ENCODE data around the gene HRG. TPM values are rescaled to one million over a fixed set of nuclear protein-coding genes. Genes with fewer than 3 reads are reported as not detected.

The HRG gene
- total RNA-seq, 4 donors from 2014 or later: not detected

GRCh38 chr3:186638259-186638658 lies 27.6 kb upstream of the HRG start:
- DNase-seq (ENCODE audit: low spot score) (no peak), ATAC-seq (ENCODE audit: low FRiP score) (no peak)
- TF ChIP-seq CTCF (IDR thresholded peaks at IDR 0.05): no peak

DNA sequence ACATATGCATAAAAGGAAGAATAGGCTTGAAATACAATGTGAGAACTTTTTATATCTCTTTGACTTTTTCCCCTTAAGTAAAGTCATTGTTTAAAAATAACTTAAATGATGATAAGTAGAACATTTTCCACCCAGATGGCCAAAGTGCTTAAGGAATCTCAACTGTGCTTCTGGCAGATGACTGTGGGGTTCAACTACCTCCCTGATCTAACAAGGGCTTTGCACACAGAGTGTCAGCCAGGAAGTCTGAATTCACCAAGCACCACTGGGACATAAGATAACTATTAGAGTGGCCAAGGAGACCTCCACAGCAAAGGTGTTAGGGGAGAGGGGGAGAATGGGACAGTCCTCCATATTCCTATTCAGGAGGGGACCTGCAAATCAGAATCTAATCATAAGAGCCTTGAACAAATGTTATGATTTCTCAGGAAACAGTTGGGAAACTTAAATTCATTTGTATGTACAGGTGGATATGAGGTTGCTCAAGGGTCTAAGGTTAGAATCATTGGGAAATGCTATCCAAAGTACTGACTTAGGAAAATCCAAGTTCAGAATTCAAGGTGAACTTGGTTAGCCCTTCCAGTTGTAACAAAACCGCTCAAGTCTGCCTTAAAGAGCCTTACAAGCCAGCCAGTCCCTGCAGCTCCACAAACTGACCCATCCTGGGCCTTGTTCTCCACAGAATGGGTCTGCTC lies 25.9 kb upstream of the HRG start, which contains the start of gene FETUB:
Gene FETUB, plus strand, starts transcription at position 622 of the 695 bp plus-strand sequence. Its CDS starts 62 bp downstream, at position 684.
- DNase-seq (ENCODE audit: low spot score) (no peak), ATAC-seq (ENCODE audit: low FRiP score) (no peak)
- no peak for TF ChIP-seq CTCF (IDR thresholded peaks at IDR 0.05)

DNA sequence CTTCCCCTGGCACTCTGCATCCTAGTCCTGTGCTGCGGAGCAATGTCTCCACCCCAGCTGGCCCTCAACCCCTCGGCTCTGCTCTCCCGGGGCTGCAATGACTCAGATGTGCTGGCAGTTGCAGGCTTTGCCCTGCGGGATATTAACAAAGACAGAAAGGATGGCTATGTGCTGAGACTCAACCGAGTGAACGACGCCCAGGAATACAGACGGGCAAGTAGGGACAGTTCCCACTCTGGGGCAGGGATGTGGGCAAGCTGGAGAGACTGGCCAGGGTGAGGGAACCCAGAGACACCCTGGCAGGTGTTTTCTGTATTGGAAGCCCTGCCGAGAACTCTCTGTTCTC lies 25.4 kb upstream of the HRG start:
- DNase-seq (ENCODE audit: low spot score) (no peak), ATAC-seq (ENCODE audit: low FRiP score) (no peak)
- no peak for TF ChIP-seq CTCF (IDR thresholded peaks at IDR 0.05)

- no peak for TF ChIP-seq CTCF (IDR thresholded peaks at IDR 0.05)
- no peak for ATAC-seq (ENCODE audit: low FRiP score)
- no peak for DNase-seq (ENCODE audit: low spot score)
These were observed 24.9 kb upstream of the HRG start for GRCh38 chr3:186640929-186641328.

GRCh38 chr3:186642014-186642413 lies 23.8 kb upstream of the HRG start:
- ATAC-seq (ENCODE audit: low FRiP score): no peak
- no peak for TF ChIP-seq CTCF (IDR thresholded peaks at IDR 0.05)

DNA sequence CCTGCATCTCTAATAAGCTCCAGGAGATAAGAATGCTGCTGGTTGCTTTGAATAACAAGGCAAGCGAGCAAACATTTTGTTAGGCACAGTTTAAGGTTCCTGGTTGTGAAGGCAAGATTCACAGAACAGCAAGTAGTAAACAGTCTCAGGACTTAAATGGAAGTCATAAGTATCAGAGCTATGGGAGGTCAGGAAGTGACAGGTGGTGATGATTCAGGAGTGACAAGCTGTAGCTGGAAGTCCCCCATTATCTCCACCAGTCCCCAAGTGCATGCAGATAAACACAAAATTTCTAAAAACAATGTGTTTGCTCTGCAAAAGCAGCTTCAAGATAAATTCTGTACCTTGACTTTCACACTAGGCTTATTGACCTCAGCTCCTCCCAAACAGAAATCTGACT lies 22.3 kb upstream of the HRG start:
- no peak for TF ChIP-seq CTCF (IDR thresholded peaks at IDR 0.05)
- ATAC-seq (ENCODE audit: low FRiP score) (no peak), DNase-seq (ENCODE audit: low spot score) (no peak)

More at GRCh38 chr3:186642014-186642413, 23.8 kb upstream of the HRG start:
- no peak for DNase-seq (ENCODE audit: low spot score)

GRCh38 chr3:186644683-186645082 lies 21.1 kb upstream of the HRG start:
- DNase-seq (ENCODE audit: low spot score) (no peak), ATAC-seq (ENCODE audit: low FRiP score) (no peak)
- no peak for TF ChIP-seq CTCF (IDR thresholded peaks at IDR 0.05)

Data from omental fat pad (tissue), 4 donors.